Measurements from ENCODE around the gene KIAA1210. TPM values are rescaled to one million over a fixed set of nuclear protein-coding genes. Genes with fewer than 3 reads are reported as not detected.

Gene KIAA1210
- total and polyA plus RNA-seq, 10 of the 15 experiments (the other 5 are each of a cell fraction or from before 2014, with no cell fraction given) = 0.01 TPM; not detected in 9

DNA sequence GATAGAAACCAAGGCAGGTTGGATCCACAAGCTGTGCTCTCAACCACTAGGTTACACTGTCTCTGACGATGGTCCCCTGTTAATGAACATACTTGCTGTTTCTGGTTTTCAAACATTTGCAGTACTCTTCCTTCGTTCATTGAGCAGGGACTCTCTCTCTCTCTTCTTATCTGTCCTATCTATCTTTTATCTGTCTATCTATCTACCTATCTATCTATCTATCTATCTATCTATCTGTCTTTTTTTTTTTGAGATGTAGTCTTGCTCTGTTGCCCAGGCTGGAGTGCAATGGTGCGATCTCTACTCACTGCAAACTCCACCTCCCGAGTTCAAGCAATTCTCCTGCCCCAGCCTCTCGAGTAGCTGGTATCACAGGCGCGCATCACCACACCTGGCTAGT lies 64.2 kb downstream of the KIAA1210 start:
- Histone ChIP-seq H4K20me1 (ENCODE audit: control insufficient read depth, insufficient read depth) (no peaks in the 10 kb centered on the region), H3K9ac (ENCODE audit: control insufficient read depth, insufficient read depth, low read length) (no peak overlapping the region), H3K4me3 (no peak overlapping the region), H3K4me2 (ENCODE audit: control insufficient read depth, insufficient read depth) (no peak overlapping the region), H3K27ac (ENCODE audit: control insufficient read depth, insufficient read depth) (no peak overlapping the region), H3K9me3 (replicated peaks; ENCODE audit: control insufficient read depth, insufficient read depth, low read length) (no peaks in the 10 kb centered on the region), H3K4me1 (ENCODE audit: control insufficient read depth, insufficient read depth, low read length) (no peaks in the 10 kb centered on the region), H3K27me3 (replicated peaks in 1 of 2; ENCODE audit: control insufficient read depth in 2 of 2, insufficient read depth in 2 of 2, low read length in 1 of 2) (peaks cover 0 to 2% of the 10 kb centered on the region in 2 experiments; a peak in 2 of 4 replicates), H3K79me2 (ENCODE audit: control insufficient read depth, insufficient read depth, low read length) (no peaks in the 10 kb centered on the region), H2AFZ (ENCODE audit: control insufficient read depth, low read depth, low read length) (no peak overlapping the region), H3K36me3 (ENCODE audit: control insufficient read depth in 2 of 2, insufficient read depth in 2 of 2, low read length in 1 of 2) (no peaks in the 10 kb centered on the region)
- in situ Hi-C loops (cut with MboI) (loop anchor here (10.0 kb wide), 1 partner anchor 219 kb away; no protein-coding TSS in a partner anchor), intact Hi-C loops (cut with micrococcal nuclease; ENCODE audit: unreplicated experiment) (no loop called here)
- DNase-seq (ENCODE audit: low read depth, low spot score) = no peak
- ATAC-seq = no peak
- CTCF ChIA-PET = no interaction called here
- no peak for FAIRE-seq
- no TSS peak for BruUV-seq (replicated peaks)
- TF ChIP-seq POLR2A (IDR thresholded peaks at IDR 0.05; ENCODE audit: low read depth, low read length) = no peak
- TF ChIP-seq CBX5 (IDR thresholded peaks at IDR 0.05; ENCODE audit: low read depth) = no peak
- TF ChIP-seq BACH1 (IDR thresholded peaks at IDR 0.05; ENCODE audit: borderline replicate concordance) = no peak
- TF ChIP-seq, protein P1, sequence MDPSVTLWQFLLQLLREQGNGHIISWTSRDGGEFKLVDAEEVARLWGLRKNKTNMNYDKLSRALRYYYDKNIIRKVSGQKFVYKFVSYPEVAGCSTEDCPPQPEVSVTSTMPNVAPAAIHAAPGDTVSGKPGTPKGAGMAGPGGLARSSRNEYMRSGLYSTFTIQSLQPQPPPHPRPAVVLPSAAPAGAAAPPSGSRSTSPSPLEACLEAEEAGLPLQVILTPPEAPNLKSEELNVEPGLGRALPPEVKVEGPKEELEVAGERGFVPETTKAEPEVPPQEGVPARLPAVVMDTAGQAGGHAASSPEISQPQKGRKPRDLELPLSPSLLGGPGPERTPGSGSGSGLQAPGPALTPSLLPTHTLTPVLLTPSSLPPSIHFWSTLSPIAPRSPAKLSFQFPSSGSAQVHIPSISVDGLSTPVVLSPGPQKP (IDR thresholded peaks at IDR 0.05; ENCODE audit: low read depth, low read length) = no peak
- no peak for TF ChIP-seq CBFB (IDR thresholded peaks at IDR 0.05; ENCODE audit: low read depth)
- no peak for TF ChIP-seq ZNF274 (IDR thresholded peaks at IDR 0.05; ENCODE audit: insufficient read depth, insufficient read length)
- TF ChIP-seq TARDBP (IDR thresholded peaks at IDR 0.05; ENCODE audit: borderline replicate concordance) = no peak
- TF ChIP-seq STAT3 (IDR thresholded peaks at IDR 0.05; ENCODE audit: low read depth, low read length) = no peak
- no peak for TF ChIP-seq IKZF1 (conservative IDR thresholded peaks at IDR 0.05)
- TF ChIP-seq MTA3 (IDR thresholded peaks at IDR 0.05; ENCODE audit: borderline replicate concordance, low read length) = no peak
- TF ChIP-seq, protein P2, sequence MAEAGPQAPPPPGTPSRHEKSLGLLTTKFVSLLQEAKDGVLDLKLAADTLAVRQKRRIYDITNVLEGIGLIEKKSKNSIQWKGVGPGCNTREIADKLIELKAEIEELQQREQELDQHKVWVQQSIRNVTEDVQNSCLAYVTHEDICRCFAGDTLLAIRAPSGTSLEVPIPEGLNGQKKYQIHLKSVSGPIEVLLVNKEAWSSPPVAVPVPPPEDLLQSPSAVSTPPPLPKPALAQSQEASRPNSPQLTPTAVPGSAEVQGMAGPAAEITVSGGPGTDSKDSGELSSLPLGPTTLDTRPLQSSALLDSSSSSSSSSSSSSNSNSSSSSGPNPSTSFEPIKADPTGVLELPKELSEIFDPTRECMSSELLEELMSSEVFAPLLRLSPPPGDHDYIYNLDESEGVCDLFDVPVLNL (IDR thresholded peaks at IDR 0.05; ENCODE audit: low read depth, low read length) = no peak
- TF ChIP-seq CHD4 (IDR thresholded peaks at IDR 0.05) = no peak
- TF ChIP-seq RELA (IDR thresholded peaks at IDR 0.05; ENCODE audit: borderline replicate concordance, partially characterized antibody) = no peak
- no peak for TF ChIP-seq MYB (IDR thresholded peaks at IDR 0.05; ENCODE audit: borderline replicate concordance, low read depth, low read length)
- TF ChIP-seq, protein P3, sequence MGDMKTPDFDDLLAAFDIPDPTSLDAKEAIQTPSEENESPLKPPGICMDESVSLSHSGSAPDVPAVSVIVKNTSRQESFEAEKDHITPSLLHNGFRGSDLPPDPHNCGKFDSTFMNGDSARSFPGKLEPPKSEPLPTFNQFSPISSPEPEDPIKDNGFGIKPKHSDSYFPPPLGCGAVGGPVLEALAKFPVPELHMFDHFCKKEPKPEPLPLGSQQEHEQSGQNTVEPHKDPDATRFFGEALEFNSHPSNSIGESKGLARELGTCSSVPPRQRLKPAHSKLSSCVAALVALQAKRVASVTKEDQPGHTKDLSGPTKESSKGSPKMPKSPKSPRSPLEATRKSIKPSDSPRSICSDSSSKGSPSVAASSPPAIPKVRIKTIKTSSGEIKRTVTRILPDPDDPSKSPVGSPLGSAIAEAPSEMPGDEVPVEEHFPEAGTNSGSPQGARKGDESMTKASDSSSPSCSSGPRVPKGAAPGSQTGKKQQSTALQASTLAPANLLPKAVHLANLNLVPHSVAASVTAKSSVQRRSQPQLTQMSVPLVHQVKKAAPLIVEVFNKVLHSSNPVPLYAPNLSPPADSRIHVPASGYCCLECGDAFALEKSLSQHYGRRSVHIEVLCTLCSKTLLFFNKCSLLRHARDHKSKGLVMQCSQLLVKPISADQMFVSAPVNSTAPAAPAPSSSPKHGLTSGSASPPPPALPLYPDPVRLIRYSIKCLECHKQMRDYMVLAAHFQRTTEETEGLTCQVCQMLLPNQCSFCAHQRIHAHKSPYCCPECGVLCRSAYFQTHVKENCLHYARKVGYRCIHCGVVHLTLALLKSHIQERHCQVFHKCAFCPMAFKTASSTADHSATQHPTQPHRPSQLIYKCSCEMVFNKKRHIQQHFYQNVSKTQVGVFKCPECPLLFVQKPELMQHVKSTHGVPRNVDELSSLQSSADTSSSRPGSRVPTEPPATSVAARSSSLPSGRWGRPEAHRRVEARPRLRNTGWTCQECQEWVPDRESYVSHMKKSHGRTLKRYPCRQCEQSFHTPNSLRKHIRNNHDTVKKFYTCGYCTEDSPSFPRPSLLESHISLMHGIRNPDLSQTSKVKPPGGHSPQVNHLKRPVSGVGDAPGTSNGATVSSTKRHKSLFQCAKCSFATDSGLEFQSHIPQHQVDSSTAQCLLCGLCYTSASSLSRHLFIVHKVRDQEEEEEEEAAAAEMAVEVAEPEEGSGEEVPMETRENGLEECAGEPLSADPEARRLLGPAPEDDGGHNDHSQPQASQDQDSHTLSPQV (IDR thresholded peaks at IDR 0.05) = no peak
- no peak for TF ChIP-seq POLR2AphosphoS2 (IDR thresholded peaks at IDR 0.05; ENCODE audit: low read depth, low read length)
- TF ChIP-seq MEF2A (IDR thresholded peaks at IDR 0.05; ENCODE audit: insufficient read depth, low read depth, low read length) = no peak
- no peak for TF ChIP-seq TAF1 (IDR thresholded peaks at IDR 0.05; ENCODE audit: borderline replicate concordance, low read depth, low read length)
- no peak for TF ChIP-seq IKZF2 (IDR thresholded peaks at IDR 0.05)
- TF ChIP-seq RCOR1 (conservative IDR thresholded peaks at IDR 0.05; ENCODE audit: low read depth, low read length) = no peak
- RAD21 ChIA-PET (ENCODE audit: unreplicated experiment) = no interaction called here
- SMC1A ChIA-PET (ENCODE audit: uncharacterized antibody, unreplicated experiment) = interaction anchor here (1.0 kb wide), 1 partner anchor 57 kb away, joined by 3 read pairs; no protein-coding TSS in a partner anchor
- 51% methylated on average over 7 of the region's 7 CpGs for WGBS (ENCODE audit: insufficient coverage, insufficient replicate concordance, low lambda C conversion rate, missing lambda C conversion rate)
- POLR2A ChIA-PET = no interaction called here
